HG02588 (cell line): Measurements from ENCODE around the gene FST.

Experiments
- ATAC-seq: cut with Tn5 transposase; IDR thresholded peaks from one replicate; pipeline ENCODE4 v1.9.1; 2021; ENCODE audit warnings: mild to moderate bottlenecking, moderate library complexity; ENCODE audit not compliant: unreplicated experiment

FST gene

GRCh38 chr5:53508125-53508524, 27.7 kb downstream of the FST start:
- ATAC-seq, result no peak

DNA sequence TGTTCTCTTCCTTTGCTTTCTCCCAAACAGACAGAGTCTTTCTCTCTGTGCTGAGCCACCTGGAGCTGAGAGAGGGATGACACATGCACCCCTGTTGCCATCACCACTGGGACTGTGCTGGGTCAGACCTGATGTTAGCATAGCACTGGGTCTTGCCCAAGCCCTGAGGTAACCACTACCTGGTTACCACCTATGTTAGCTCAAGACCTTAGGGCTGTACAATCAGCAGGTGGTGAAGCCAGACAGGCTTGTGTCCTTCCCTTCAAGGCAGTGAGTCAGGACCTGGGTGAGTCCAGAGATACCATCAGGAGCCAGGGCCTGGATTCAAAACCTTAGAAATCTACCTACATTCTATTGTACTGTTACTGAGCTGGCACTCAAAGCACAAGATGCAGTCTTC, 32.1 kb downstream of the FST start:
- no peak for ATAC-seq

GRCh38 chr5:53515988-53516387, 35.6 kb downstream of the FST start:
- ATAC-seq, result no peak

GRCh38 chr5:53520813-53521212, 40.4 kb downstream of the FST start:
- no peak for ATAC-seq
